Muscle of leg (tissue), 11 donors: ENCODE measurements around the gene MYH7. TPM values are rescaled to one million over a fixed set of nuclear protein-coding genes. Genes with fewer than 3 reads are reported as not detected.

Experiments
- DNase-seq: peaks from one replicate; pipeline ENCODE4 v3.0.0; 2013
- H3K27ac ChIP-seq: one replicate; pipeline ENCODE4 v1.5.1; 2013; ENCODE audit warnings: mild to moderate bottlenecking, low read length, control low read depth
- H3K27me3 ChIP-seq: one replicate; pipeline ENCODE4 v1.6.1; 2013; ENCODE audit warnings: low read length; ENCODE audit not compliant: control insufficient read depth, insufficient read depth
- H3K36me3 ChIP-seq: one replicate; pipeline ENCODE4 v1.6.1; 2013; ENCODE audit warnings: low read length; ENCODE audit not compliant: control insufficient read depth, insufficient read depth
- H3K4me1 ChIP-seq: one replicate; pipeline ENCODE4 v1.6.1; 2013; ENCODE audit warnings: low read length; ENCODE audit not compliant: control insufficient read depth, insufficient read depth
- H3K4me3 ChIP-seq: one replicate; pipeline ENCODE4 v1.5.1; 2013; ENCODE audit warnings: low read length, control low read depth
- H3K9me3 ChIP-seq: replicated peaks from 2 replicates; pipeline ENCODE4 v1.6.1; 2013; ENCODE audit warnings: low read depth, low read length; ENCODE audit not compliant: control insufficient read depth
- WGBS: methylation state at CpG from one replicate; pipeline ENCODE4 v1.1.5; 2013; ENCODE audit warnings: missing lambda C conversion rate; ENCODE audit not compliant: insufficient coverage; 5-methylcytosine and 5-hydroxymethylcytosine counted together
- polyA plus RNA-seq, 8 donors: library from polyadenylated mRNA; unstranded; fragments of 120-200 nt; gene quantifications; one replicate each; pipeline versions ENCODE4 v1.2.1 to v1.2.3, GENCODE V29; 2013; ENCODE audit warnings: inconsistent platforms in 1 of 8, low replicate concordance in 1 of 8; ENCODE audit not compliant: insufficient read length in 8 of 8, insufficient read depth in 1 of 8
- total RNA-seq: library from RNA; stranded (reverse); fragments of 120-200 nt; gene quantifications from one replicate; pipeline ENCODE4 v1.2.4, GENCODE V29; 2013

MYH7 gene
- total and polyA plus RNA-seq, 9 donors, result 124 to 948 (median 558) TPM

DNA sequence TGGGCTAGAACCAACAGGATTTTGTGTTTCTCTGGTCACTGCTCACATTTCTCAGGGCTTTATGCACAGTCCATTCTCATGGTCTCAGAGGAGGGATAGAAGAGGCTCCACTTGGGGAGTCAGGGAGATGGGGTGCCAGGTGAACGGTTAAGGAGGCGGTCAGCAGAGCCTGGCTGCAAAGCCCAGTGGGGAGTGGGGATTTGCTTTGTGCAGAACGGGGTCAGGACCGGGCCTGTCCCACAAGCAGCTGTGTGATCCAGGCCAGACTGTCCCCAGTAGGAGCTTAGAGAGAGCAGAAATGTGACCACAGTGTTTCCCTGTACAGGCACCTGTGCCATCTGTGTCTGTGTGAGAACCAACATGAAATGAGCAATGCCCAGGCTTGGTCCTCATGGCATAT is 54.5 kb downstream of the MYH7 start:
- DNase-seq, result no peak

GRCh38 chr14:23380197-23380914 is 55.1 kb downstream of the MYH7 start:
- WGBS, result 33% methylated on average over 14 of the region's 16 CpGs
- Histone ChIP-seq H3K36me3 (no peaks in the 10 kb centered on the region), H3K27me3 (peaks cover 8% of the 10 kb centered on the region), H3K4me1 (peaks cover 29% of the 10 kb centered on the region), H3K27ac (no peak overlapping the region), H3K9me3 (no peaks in the 10 kb centered on the region), H3K4me3 (no peak overlapping the region)
- no peak for DNase-seq

More for the DNA sequence above, 54.5 kb downstream of the MYH7 start:
- no peaks in the 10 kb centered on the region for H3K9me3 ChIP-seq
- no peak overlapping the region for H3K4me3 ChIP-seq
- peaks cover 29% of the 10 kb centered on the region for H3K4me1 ChIP-seq
- no peak overlapping the region for H3K27ac ChIP-seq
- no peaks in the 10 kb centered on the region for H3K36me3 ChIP-seq
- H3K27me3 ChIP-seq, result peaks cover 8% of the 10 kb centered on the region
- 55% methylated on average over 2 of the region's 4 CpGs for WGBS

GRCh38 chr14:23379366-23380196 is 55.9 kb downstream of the MYH7 start:
- Histone ChIP-seq H3K9me3 (no peaks in the 10 kb centered on the region), H3K27me3 (peaks cover 8% of the 10 kb centered on the region), H3K4me3 (no peak overlapping the region), H3K4me1 (peaks cover 29% of the 10 kb centered on the region), H3K27ac (no peak overlapping the region), H3K36me3 (no peaks in the 10 kb centered on the region)
- DNase-seq, result no peak
- 50% methylated on average over 5 of the region's 12 CpGs for WGBS

DNA sequence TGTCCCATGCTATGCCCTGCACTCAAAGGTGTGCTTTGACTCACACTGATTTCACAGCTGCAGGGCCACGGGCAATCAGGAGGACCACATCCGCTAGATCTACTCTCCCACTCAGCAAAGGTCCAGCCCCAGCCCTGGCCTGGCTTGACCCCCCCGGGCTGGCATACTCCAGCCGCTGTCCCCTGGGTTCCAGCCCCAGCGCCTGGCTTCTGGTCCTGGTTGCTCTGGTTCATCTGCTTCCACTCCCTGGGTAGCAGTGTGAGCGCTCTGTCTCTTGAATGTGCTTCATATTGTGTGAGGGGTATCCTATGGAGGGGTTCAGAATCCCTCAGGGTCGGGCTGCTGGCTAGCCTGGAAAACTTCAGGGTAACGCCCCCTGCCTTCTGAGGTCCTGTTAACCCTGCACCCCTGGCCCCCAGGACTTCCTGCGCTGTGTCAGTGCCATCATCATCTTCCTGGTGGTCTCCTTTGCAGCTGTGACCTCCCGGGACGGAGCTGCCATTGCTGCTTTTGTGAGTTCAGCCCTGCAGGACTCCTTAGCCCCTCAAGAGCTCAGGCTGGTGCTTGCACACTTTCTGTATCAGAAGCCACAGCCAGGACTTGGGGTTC is 56.7 kb downstream of the MYH7 start:
- Histone ChIP-seq H3K27ac (no peak overlapping the region), H3K4me3 (no peak overlapping the region), H3K27me3 (peaks cover 8% of the 10 kb centered on the region), H3K9me3 (no peaks in the 10 kb centered on the region), H3K4me1 (peaks cover 29% of the 10 kb centered on the region), H3K36me3 (no peaks in the 10 kb centered on the region)
- DNase-seq, result no peak
- 67% methylated on average over 8 of the region's 11 CpGs for WGBS

GRCh38 chr14:23377573-23378563 is 57.6 kb downstream of the MYH7 start:
- no peaks in the 10 kb centered on the region for H3K9me3 ChIP-seq
- H3K27me3 ChIP-seq, result peaks cover 8% of the 10 kb centered on the region
- WGBS, result 82% methylated on average over 13 of the region's 14 CpGs
- peaks cover 29% of the 10 kb centered on the region for H3K4me1 ChIP-seq
- DNase-seq, result no peak
- no peaks in the 10 kb centered on the region for H3K36me3 ChIP-seq
- no peak overlapping the region for H3K27ac ChIP-seq
- H3K4me3 ChIP-seq, result no peak overlapping the region

GRCh38 chr14:23377198-23377550 is 58.3 kb downstream of the MYH7 start:
- Histone ChIP-seq H3K4me1 (peaks cover 29% of the 10 kb centered on the region), H3K9me3 (no peaks in the 10 kb centered on the region), H3K27ac (no peak overlapping the region), H3K27me3 (peaks cover 8% of the 10 kb centered on the region), H3K36me3 (no peaks in the 10 kb centered on the region), H3K4me3 (no peak overlapping the region)
- 63% methylated on average over 3 of the region's 11 CpGs for WGBS
- DNase-seq, result no peak

- no peak within 1 kb of the TSS for H3K4me3 ChIP-seq
- DNase-seq, result peak; percentile 80
- no peaks in the 10 kb centered on the region for H3K9me3 ChIP-seq
- 32% methylated on average over 9 of the region's 13 CpGs for WGBS
- H3K27me3 ChIP-seq, result peaks cover 8% of the 10 kb centered on the region
- peaks cover 27% of the 10 kb centered on the region for H3K4me1 ChIP-seq
- H3K27ac ChIP-seq, result peak within 1 kb of the TSS; percentile 7
- no peaks in the 10 kb centered on the region for H3K36me3 ChIP-seq
Observed at GRCh38 chr14:23376482-23377197, 58.8 kb downstream of the MYH7 start, which contains the start of gene CMTM5. Gene CMTM5 (plus strand): TSS chr14:23377046. CDS start chr14:23377252, 206 bp downstream.

DNA sequence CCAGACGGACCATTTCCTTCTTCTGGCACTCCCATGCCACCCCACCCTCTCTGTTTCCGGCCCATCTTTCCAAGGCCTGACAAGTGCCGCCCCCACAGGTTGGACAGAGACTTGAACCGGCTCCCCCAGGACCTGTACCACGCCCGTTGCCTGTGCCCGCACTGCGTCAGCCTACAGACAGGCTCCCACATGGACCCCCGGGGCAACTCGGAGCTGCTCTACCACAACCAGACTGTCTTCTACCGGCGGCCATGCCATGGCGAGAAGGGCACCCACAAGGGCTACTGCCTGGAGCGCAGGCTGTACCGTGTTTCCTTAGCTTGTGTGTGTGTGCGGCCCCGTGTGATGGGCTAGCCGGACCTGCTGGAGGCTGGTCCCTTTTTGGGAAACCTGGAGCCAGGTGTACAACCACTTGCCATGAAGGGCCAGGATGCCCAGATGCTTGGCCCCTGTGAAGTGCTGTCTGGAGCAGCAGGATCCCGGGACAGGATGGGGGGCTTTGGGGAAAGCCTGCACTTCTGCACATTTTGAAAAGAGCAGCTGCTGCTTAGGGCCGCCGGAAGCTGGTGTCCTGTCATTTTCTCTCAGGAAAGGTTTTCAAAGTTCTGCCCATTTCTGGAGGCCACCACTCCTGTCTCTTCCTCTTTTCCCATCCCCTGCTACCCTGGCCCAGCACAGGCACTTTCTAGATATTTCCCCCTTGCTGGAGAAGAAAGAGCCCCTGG is 59.8 kb downstream of the MYH7 start:
- Histone ChIP-seq H3K27ac (no peak overlapping the region), H3K4me3 (no peak overlapping the region), H3K27me3 (peaks cover 9% of the 10 kb centered on the region), H3K4me1 (peaks cover 20% of the 10 kb centered on the region), H3K36me3 (no peaks in the 10 kb centered on the region), H3K9me3 (no peaks in the 10 kb centered on the region)
- 82% methylated on average over 21 of the region's 21 CpGs for WGBS
- no peak for DNase-seq
